CD4-positive, alpha-beta T cell treated with Interferon alpha-2 for 1 hour (primary cell): ENCODE measurements around the gene POLN.

Experiments
- DNase-seq, 2 donors: peaks; one replicate each; pipeline ENCODE4 v3.0.0-alpha.2; 2020 to 2022

The POLN gene

DNA sequence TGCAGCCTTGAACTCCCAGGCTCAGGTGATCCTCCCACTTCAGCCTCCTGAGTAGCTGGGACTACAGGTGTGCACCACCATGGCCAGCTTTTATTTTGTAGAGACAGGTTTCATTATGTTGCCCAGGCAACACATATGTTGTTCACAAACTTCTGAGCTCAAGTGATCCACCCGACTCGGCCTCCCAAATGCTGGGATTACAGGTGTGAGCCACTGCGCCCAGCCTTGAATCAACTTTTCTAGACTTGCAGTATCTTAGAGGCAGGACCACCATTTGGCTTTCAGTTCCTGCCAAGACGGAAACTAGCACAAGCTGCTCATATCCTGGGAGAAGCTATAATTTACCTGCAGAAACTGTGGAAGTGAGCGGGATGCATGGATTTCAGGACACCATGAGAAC lies 162.9 kb downstream of the POLN start:
- no peak for DNase-seq

DNA sequence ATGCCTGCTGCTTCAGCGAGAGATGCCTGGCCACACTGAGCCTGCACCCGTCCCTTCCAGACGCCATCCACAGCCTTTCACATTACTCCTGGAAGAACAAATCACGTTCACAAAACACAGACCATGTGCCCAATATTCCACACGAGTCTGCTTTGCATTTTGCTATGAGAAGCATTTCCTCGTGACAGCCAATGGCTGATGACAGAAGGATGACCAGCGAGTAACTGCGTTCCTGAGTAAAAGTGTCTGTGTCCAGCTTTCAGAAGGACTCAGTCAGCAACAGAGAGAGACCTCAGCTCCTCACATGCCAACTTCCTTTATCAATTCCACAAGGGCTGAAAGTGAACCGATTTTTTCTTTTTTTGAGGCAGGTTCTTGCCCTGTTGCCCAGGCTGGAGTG lies 163.3 kb downstream of the POLN start:
- no peak for DNase-seq

GRCh38 chr4:2077537-2078460 lies 164.1 kb downstream of the POLN start:
- DNase-seq, result no peak

GRCh38 chr4:2076908-2077536 lies 164.9 kb downstream of the POLN start:
- no peak for DNase-seq

DNA sequence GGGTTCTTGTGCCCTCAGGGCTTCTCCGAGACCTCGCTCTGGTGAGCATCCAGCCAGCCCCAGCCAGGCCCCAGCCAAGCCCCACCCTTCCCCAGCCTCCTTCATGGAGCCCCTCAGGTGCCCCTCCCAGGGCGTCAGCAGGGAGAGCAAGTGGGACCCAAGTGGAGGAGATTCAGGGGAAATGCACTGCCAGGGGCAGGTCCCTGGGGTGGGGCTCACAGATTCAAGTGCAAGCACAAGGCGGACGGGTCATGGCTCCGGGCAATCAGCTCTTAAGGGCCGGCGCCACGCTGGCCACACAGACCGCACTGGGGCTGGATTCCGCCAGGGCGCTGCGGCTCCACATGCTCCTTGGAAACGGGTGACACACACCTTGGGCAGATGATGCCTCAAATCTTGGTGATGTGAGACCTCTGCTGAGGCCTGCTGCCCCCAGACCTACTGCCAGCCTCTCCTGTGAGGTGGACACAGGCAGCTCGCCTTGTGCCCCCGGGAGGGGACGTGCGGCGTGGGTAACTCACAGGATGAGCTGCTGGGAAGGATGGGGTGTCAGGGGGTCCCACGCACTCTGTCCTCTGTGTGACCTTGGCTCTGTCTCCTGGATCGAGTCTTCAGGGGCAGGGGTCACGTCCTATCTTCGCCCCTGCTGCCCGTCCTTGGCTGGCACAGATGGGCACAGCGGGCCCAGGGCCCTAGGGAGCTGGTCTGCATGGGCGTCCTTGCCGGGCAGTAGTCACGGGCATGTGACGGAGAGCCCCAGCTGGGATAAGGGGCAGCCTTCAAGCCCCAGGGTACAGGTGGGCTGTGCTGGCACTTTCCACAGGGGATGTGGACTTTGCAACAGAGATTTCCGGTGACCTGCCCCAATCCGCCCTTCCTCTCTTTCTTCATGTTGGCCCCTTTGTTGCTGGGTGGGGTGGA lies 165.7 kb downstream of the POLN start:
- DNase-seq, result no peak

DNA sequence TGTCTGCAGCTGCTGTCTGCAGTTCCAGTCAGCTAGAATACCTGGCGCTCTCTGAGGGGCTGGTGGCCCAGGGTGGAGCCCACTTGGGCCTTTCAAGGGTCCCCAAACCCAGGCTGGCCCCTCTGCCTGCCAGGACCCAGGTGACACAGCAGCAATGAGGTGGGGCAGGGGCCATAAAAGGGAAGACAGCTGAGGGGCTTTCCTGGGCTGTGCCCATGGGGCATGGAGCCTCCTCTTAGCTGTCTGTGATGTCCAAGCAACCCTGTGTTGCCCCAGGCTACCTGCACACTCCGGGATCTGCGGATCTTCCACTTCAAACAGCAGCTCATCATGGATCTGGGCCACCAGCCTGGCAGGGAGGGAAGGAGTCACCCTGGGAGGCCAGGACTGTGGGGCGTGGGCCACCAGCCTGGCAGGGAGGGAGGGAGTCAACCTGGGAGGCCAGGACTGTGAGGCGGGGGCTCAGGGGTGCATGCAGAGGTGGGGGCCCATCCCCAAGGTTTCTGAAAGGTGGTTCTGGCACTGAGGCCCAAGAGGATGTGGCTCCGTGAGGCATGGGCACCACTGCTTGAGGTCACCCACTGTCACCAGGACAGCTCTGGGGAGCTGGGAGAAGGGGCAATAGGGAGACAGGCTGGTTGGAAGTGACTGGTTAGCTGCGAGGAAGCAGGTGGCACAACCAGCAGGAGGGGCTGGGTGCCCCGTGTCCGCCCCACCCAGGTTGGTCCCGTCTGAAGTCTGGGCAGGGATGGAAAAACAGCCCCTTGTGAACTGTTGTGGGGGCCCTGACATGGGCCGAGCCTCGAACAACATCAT lies 166.5 kb downstream of the POLN start:
- DNase-seq, result no peak

GRCh38 chr4:2074588-2074987 lies 167.3 kb downstream of the POLN start:
- no peak for DNase-seq

- DNase-seq, result no peak
Observed at GRCh38 chr4:2073808-2074481, 168.0 kb downstream of the POLN start.

DNA sequence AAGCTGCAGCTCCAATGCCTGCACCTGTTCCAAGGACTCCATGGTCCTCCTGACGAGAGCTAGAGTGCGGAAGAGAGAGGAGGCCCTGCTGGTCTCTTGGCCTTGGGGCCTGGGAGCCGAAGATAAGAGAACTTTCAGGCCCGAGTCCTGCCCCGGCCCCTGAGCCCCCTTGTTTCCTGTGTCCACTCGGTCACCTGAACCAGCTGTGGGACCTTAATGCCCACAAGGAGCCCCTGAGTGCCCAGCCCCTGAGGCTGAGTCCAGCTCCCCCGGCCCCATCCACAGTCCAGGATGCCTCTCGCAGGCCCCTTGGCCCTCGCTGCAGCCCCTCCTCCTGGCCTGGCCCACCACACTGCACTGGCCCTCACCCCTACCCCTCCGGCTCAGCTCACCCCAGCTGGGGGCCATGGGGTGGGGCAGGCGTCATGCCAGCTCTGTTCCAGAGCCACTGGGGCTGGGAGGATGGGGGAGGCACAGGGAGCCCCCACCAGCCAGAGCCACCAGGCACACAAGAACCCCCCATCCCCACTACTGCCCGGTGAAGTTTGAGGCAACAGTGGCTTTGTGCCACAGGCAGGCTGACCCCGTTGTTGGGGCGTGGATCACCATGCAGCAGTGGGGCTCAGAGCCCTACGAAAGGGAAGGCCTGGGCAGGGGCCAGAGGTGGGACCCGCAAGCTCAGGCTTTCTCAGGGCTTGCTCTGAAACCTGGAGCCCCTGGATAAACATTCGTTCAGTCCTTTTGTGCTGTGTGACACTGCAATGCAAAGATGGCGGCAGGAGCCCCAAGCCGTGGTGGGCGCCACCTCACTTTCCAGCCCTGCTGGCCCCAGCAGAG lies 168.7 kb downstream of the POLN start:
- DNase-seq, result no peak

- DNase-seq, result no peak
Observed at GRCh38 chr4:2071912-2072867, 169.7 kb downstream of the POLN start.

- no peak for DNase-seq
Observed at GRCh38 chr4:2071252-2071911, 170.5 kb downstream of the POLN start.

DNA sequence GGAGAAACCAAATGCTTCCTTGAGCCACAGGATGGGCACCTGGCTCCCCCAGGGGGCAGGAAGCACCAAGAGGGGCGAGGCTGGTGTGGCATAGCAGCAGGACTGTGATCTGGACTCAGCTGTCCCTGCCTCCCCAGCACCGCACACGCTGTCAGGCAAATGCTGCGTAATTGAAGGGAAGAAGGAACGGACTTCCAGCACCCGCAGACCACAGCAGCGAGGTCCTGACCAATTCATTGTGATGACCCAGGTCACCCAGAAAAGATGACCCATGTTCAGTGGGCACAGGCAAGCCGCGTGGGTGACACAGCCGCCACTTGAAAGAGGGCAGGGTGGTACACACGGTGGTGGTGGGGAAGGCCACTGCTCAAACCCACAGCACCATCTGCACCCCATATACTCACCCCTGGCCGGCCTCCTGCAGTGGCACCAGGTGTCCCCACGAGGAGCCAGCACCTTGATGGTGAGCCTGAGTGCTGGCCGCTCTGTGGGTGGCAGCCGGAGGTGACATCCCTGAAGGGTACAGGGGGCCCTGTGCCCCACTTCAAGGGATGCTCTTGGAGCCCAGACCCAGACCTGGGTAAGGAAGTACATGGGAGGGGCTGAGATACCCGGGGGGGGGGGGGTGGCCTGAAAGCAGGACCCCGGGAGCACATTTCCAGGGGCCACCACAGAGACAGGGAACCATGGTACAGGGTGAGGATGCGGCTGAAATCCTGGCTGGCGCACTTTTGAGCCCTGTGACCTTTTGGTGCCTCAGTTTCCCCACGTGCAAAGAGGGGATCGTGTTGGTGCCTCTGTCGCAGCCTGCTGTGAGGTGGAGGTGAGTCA lies 171.3 kb downstream of the POLN start:
- DNase-seq, result no peak

DNA sequence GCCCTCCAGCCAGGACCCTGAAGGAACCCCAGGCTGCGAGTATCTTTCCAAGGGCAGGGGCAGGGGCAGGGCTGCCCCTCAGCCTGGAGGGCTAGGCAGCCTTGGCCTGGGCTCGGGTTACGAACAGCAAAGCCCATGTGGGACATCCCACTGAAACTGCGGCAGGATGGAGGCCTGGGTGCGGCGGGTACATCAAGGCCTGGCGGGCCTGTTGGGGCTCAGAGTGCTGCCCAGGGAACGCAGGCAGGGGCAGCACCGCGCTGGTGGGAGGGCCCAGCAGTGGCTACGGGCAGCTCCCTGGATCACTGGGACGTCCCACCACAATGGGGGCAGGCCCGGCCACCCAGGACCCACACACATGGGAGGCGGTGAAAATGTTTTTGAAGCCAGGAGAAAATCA lies 171.9 kb downstream of the POLN start:
- DNase-seq, result no peak

DNA sequence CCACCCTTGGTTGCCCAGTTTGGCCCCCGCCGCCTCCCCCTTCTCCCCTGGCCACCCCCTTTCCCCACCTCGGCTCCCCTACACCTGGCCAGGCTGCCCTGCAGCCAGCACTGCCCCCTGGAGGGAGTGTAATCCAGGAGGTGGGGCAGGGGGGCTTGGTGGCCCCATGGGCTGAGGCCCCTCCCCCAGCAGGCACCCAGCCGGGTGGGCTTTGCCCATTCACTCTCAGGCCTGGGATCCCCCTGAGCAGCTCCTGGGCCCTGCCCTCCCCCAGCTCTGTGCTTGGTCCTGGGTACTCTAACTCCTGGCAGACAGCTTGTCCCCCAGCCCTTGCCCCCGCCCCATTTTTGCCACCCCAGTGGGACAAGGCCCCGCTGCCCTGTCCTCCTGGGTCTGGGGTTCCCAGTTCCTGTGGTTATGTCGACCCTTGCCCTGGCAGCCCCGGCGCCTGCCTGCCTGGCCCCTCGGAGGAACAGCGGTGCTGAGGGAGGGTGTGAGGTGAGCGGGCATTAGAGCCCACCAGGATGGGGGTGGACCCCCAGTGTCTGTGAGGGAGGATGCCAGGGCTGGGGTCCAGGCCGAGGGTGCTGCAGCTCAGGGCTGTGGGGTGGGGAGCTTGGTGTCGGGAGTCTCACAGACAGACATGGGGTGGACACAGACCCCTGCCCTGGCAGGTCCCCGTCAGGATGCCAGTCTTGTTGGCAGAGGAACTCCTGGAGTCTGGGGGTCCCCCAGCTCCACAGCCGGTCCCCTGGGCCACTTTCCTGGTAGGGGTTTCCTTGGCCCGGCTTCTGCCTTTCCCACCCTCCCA lies 172.6 kb downstream of the POLN start:
- no peak for DNase-seq

DNA sequence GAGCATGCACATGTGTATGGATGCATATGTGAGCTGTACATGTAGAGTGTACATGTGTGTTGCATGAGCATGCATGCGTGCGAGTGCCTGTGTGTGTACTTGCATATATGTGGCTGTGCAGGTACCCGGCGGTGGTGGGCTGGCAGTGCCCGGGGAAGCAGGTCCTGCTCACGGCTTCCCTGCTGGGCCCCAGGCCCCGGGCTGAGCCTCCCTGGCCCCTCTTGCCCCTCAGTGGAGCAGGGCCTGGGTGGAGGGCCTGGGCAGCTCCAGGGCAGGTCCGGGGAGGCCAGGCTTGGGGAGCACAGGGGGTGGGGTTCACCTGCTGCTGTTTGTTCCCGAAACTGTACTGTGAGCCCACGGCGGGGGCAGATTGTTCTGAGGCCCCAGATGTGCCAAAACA lies 173.4 kb downstream of the POLN start:
- no peak for DNase-seq

GRCh38 chr4:2068198-2068470 lies 173.8 kb downstream of the POLN start:
- DNase-seq, result no peak

DNA sequence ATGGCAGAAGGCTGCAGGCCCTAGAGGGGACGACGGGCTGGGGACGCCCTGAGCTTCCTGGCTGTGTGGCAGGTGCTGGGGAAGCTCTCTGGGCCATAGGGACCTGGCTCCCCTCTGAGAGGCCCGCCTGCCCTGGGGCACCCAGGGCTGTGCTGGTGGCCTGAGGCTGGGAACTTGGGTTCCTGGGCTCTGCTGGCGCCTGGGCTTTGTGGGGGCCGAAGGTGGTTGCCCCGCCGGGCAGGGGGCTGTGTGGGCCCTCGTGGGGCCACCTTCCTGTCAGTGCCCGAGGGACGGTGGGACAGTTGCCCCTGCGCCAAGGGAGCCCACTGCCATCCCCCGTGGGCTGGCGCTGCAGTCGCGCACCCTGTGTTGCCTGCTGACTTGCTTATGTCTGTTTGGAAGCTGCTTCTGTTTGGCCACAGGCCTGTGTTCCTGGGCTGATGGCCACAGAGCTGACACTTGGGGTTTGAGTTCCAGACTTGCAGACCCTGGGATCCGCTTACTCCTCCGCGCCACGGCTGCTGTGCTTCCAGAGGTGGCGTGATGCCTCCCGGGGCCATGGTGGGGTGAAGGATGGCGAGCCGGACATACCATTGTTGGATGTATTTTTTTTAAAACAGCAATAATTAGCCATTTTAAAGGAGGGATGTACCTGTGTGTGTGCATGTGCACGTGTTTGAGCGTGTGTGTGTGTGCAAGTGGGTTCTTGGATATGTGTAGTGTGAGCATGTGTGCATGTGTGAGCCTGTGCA lies 174.3 kb downstream of the POLN start:
- no peak for DNase-seq
